ENCODE measurements around the gene PPIA.

DNA sequence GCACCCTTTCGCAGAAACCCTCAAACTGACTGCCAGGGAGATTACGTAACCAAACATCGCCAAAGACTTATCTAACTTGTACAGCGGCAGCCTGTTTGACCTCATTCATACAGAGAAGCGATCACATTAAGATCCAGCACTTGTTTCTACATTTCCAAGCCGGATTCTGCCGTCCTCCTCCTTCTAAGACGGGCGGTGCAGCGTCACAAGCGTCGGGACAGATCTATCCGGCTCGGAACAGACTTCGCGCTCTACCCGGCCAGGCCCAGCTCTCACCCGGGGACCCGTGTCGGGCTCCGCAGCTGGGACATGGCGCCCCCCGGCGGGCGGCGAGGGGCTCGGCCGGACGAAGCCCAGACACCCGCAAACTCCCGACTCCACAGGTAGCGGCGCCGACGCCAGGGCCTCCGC is 51.0 kb downstream of the PPIA start:
- TF ChIP-seq, protein P1, sequence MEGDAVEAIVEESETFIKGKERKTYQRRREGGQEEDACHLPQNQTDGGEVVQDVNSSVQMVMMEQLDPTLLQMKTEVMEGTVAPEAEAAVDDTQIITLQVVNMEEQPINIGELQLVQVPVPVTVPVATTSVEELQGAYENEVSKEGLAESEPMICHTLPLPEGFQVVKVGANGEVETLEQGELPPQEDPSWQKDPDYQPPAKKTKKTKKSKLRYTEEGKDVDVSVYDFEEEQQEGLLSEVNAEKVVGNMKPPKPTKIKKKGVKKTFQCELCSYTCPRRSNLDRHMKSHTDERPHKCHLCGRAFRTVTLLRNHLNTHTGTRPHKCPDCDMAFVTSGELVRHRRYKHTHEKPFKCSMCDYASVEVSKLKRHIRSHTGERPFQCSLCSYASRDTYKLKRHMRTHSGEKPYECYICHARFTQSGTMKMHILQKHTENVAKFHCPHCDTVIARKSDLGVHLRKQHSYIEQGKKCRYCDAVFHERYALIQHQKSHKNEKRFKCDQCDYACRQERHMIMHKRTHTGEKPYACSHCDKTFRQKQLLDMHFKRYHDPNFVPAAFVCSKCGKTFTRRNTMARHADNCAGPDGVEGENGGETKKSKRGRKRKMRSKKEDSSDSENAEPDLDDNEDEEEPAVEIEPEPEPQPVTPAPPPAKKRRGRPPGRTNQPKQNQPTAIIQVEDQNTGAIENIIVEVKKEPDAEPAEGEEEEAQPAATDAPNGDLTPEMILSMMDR (IDR thresholded peaks at IDR 0.05): peak; percentile 98
- no peak for TF ChIP-seq ZFX (IDR thresholded peaks at IDR 0.05; ENCODE audit: borderline replicate concordance)

All from 22Rv1 (cell line).